H1 (cell line): Measurements from ENCODE around the gene CEND1. TPM values are rescaled to one million over a fixed set of nuclear protein-coding genes. Genes with fewer than 3 reads are reported as not detected.

Experiments used
- ATF2 ChIP-seq: IDR thresholded peaks from 2 replicates; pipeline ENCODE4 v1.6.1; 2012; ENCODE audit warnings: low read length, inconsistent platforms
- E2F6 ChIP-seq: IDR thresholded peaks from 2 replicates; pipeline ENCODE4 v1.6.1; 2012; ENCODE audit warnings: inconsistent platforms
- EZH2 ChIP-seq: fragments of 200-600 bp; sonication (generic); IDR thresholded peaks from 2 replicates; pipeline ENCODE4 v1.7.1; 2012; ENCODE audit warnings: low read depth, mild to moderate bottlenecking, moderate library complexity, low read length, inconsistent platforms; ENCODE audit not compliant: severe bottlenecking
- SIX5 ChIP-seq: IDR thresholded peaks from 2 replicates; pipeline ENCODE4 v1.6.1; 2011; ENCODE audit warnings: mild to moderate bottlenecking, low read depth, low read length
- polyA plus RNA-seq, 7 experiments: library from polyadenylated mRNA; depleted of rRNA in 3 of 7; stranded (reverse) in 5 of 7; unstranded in 2 of 7; fragments of >200 nt in 5 of 7; fragments of 200-250 nt in 2 of 7; gene quantifications; 1 replicate in 5 of 7; 2 replicates in 1 of 7; 4 replicates in 1 of 7; pipeline versions ENCODE4 v1.2.1 to v1.2.3, GENCODE V29; 2011 to 2013; ENCODE audit warnings: missing spikeins in 2 of 7, mixed read lengths in 2 of 7
- total RNA-seq: library from RNA; stranded (reverse); fragmentation: NEBNext Ultra II Directional; extraction: Animal tissue kit (Norgen Biotek cat#: 25700); gene quantifications from 2 replicates; pipeline ENCODE4 v1.2.1, GENCODE V29; 2021

CEND1 gene
- total and polyA plus RNA-seq, 2 of the 8 experiments (the other 6 are each of a cell fraction or from before 2014, with no cell fraction given): 0.82 to 5.0 TPM

- TF ChIP-seq E2F6: no peak
- TF ChIP-seq SIX5: no peak
- no peak for TF ChIP-seq EZH2
- no peak for TF ChIP-seq ATF2
- TF ChIP-seq, all 59 proteins: peak for 0
Measured at GRCh38 chr11:821512-822371, 31.9 kb upstream of the CEND1 start (continued).
